Fibroblast of the aortic adventitia (primary cell): ENCODE results near the gene HCN2. TPM values are rescaled to one million over a fixed set of nuclear protein-coding genes. Genes with fewer than 3 reads are reported as not detected.
"Not testable (repeated sequence)": the region's sequence is repeated elsewhere in the genome, so short reads cannot be mapped to it uniquely, and the experiment has no call there.

Experiments
- DNase-seq: peaks from one replicate; pipeline ENCODE4 v3.0.0-alpha.2; 2010; ENCODE audit warnings: low read depth
- H3K4me3 ChIP-seq: 2 replicates; pipeline ENCODE4 v1.5.1; 2011; ENCODE audit warnings: low read depth, mild to moderate bottlenecking, control low read depth, low read length, moderate library complexity
- CTCF ChIP-seq: IDR thresholded peaks from 2 replicates; pipeline ENCODE4 v1.5.1; 2011; ENCODE audit warnings: mild to moderate bottlenecking, low read length, control low read depth, inconsistent platforms; ENCODE audit not compliant: insufficient read depth
- total RNA-seq: library from RNA; depleted of rRNA; stranded (reverse); fragments of >200 nt; gene quantifications from 2 replicates; pipeline ENCODE4 v1.2.3, GENCODE V29; 2012; ENCODE audit warnings: low replicate concordance

Gene HCN2
- total RNA-seq, 1 donor, result 0.63 TPM

- no peak for TF ChIP-seq CTCF
- no peak overlapping the region for H3K4me3 ChIP-seq
- peak; percentile 24 for DNase-seq
Measured at GRCh38 chr19:623974-624373, 34.3 kb downstream of the HCN2 start.

- H3K4me3 ChIP-seq, result no peak overlapping the region
- no peak for DNase-seq
- TF ChIP-seq CTCF, result no peak
Measured at GRCh38 chr19:624433-625109, 34.9 kb downstream of the HCN2 start.

DNA sequence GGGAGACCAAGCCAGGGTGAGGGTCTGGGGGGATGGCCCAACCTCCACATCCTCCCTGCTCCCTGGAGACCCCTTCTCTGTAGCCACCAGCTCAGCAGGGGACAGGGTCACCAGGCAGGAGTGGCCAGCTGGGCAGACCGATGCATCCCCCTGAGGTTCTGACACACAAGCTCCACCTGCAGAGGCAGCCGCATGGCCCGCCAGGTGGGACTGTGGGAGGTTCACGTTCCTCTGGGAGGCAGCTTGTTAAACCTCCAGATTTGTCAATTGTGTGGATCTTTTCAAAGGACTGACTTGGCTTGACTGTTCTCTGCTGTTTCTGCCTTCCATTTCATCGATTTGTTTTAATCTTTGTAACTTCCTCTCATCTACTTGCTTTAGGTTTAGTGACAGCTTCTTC lies 35.6 kb downstream of the HCN2 start:
- DNase-seq, result no peak
- no peak for TF ChIP-seq CTCF
- no peak overlapping the region for H3K4me3 ChIP-seq

DNA sequence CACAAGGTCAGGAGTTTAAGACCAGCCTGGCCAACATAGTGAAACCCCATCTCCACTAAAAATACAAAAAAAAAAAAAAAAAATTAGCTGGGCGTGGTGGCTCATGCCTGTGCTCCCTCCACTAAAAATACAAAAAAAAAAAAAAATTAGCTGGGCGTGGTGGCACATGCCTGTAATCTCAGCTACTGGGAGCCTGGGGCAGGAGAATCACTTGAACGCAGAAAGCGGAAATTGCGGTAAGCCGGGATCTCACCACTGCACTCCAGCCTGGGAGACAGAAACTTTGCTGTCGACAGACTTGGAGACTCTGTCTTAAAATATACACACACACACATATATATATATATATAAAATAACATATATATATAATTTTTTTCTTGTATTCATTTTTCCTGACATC lies 36.9 kb downstream of the HCN2 start:
- H3K4me3 ChIP-seq, DNase-seq: not testable (repeated sequence)

DNA sequence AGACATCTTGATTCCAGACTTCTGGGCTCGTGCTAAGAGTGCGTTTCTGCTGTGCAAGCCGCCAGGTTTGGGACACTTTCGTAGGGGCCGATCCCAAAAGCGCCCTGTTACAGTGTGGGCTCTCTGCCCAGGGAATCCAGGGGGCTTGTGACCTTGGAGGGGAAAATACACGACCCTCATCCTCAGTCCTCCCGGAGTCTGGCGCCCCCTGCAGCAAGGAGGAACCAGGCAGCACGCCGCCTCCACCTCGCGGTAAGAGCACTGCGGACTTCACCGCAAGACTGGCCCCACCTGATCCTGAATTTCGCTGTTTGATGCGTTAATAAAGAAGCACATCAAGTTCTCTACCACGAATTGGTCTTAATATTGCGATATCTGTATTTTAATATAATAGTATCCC lies 38.5 kb downstream of the HCN2 start:
- H3K4me3 ChIP-seq, result no peak overlapping the region
- peak; percentile 37 for TF ChIP-seq CTCF
- DNase-seq, result no peak

GRCh38 chr19:629515-629914 lies 39.8 kb downstream of the HCN2 start:
- H3K4me3 ChIP-seq, DNase-seq: not testable (repeated sequence)

DNA sequence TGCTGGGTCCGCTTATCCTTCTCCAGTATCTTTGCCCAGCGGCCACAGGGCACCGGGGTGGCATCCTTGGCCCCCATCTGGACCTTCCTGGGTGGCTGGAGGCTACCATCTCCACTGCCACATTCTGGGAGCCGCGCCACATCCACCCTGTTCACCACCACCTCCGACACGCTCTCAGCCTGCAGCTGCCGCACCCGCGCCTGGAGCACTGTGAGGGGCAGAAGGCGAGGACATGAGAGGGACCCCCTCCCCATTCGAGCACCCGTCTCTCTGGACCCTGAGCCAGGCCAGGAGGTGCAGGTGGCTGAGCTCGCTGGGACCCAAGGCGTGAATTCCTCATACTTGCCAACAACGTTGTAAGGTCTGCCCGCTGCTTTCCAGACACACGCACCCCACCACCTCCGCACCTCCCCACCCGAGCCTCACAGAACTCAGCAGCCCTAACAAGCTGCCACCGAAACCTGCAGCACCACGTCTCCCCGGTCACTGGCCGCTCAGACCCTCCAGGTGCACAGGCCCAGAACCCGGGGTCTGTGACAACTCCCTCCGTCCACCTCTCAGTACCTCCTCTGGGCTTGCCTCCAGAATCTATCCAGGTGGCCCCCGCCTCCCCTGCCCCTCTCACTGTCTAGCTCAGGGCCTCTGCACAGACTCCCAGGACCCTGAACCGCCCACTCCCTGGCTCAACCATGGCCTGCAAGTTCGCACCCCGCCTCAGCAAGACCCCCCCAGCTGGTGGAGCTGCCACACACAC lies 40.5 kb downstream of the HCN2 start:
- TF ChIP-seq CTCF, result no peak
- no peak for DNase-seq

More for the DNA sequence above, 40.5 kb downstream of the HCN2 start:
- H3K4me3 ChIP-seq, result no peak overlapping the region
